Hypothalamus (tissue), 51 donors: ENCODE data around the gene TMOD2.

Experiments
- DNase-seq, 51 donors: peaks; one replicate each; lab custom pipeline; 2025; lab: John Stamatoyannopoulos, UW

TMOD2 gene

GRCh38 chr15:51846463-51847230 lies 95.2 kb downstream of the TMOD2 start:
- DNase-seq: no peak

DNA sequence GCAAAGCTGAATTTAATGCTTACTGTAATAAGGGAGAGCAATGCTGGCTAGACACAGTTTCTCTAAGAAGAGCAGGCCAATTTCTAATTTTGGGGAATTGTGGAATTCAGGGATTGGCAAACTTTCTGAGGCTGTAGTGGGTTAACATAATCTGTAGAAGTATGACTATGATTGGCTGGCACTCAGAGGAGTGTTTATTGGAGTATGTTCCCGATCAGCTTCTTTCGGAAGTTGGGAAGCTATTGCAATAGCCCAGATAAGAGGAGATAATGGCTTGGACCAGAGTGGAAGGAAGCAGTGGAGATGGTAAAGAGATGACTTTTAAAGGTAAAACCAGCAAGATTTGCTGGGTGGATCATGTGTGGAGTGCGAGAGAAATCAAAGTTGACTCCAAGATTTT lies 97.4 kb downstream of the TMOD2 start:
- DNase-seq: no peak

GRCh38 chr15:51849860-51850259 lies 98.5 kb downstream of the TMOD2 start:
- DNase-seq: no peak

- no peak for DNase-seq
Measured at GRCh38 chr15:51853998-51854397, 102.6 kb downstream of the TMOD2 start.

DNA sequence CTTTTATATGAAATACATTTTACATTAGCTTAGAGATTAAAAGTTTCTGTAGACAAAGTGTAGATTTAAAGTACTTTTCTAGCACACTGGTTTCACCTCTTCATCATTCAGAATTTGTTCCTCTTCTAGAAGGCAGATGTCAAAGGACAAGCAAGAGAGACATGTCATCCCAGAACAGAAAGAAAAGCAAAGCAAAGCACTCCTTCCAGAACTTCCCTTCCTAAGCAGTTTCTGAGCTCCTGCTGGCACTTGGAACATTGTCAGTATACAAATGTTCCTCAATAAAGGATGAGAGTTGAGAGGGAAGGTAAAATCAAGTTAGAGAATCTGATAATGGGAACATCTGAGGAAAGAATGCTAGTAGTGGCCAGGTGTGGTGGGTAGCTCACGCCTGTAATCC lies 104.2 kb downstream of the TMOD2 start:
- no peak for DNase-seq

- DNase-seq: no peak
Measured at GRCh38 chr15:51856714-51857380, 105.5 kb downstream of the TMOD2 start.

DNA sequence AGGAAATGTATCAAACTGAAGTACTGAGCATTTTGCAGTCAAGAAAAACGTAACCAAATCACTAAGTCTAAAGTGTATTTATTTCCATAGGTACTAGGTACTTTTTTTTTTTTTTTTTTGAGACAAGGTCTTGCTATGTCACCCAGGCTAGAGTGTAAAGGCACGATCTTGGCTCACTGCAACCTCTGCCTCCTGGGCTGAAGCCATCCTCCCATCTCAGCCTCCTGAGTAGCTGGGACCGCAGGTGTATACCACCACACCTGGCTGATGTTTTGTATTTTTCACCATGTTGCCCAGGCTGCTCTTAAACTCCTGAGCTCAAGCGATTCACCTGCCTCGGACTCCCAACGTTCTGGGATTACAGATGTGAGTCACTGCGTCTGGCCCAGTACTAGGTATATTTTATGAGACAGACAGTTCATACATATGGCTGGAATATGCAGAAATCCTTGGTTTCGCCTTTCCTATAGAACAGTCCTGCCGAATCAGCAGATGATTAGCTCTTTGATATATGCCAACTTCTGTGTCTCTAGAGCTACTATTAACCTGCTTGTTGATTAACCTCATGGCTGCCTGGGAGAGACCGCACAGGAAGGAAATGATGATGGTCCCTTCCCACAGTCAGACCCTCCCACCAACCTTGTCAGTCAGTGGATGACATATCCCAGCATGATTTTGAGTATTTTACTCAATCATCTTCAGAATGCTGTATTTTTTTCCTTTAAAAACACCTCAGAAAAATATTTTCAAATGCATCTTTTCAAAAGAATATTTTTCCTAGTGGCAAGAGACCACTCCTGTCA lies 110.4 kb downstream of the TMOD2 start:
- DNase-seq: no peak

DNA sequence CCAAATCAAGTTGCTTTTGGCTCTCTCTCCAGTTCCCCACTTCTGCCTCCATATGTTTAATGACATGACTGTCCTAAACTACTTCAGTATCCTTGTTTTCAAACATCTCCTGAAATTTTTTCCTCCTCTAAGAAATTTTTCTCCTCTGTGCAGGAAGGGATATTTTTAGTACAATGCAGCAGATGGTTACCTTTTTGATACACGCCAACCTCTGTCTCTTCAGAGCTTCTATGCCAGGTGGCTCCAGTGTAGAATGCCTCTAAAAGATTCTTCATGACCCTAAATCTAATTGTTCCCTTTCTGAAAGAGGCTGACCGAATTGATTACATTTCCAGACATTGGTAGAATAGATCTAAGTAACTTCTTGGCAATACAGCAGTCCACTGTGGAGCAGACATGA lies 111.7 kb downstream of the TMOD2 start:
- no peak for DNase-seq

DNA sequence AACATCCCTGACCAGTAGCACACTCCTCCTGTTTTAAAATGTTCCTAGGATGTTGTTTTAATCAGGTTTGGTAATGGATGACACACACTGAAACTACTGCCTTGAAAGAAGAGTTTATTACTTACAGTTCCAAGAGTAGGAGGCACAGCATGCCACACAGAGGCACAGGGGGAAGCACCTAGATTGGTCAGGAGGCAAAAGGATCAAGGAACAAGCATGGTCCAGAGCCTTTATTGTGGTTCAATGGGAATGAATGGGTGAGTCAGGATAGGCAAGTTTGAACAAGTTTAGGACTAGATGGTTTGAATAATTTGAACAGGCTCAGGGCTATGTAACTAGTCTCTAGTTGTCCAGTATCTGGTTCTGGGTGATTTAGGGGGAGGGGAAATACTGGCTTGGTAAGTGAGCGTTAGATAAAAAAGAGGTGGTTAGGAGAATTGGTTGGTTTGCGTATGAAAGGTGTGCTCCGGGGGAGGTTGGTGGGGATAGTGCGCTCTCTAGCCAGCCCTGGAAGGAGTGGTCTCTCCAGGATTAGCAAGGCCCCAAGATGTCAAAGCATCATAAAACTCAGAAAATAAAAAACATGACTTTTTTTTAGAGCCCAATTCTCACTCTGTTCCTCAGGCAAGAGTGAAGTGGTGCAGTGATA lies 113.1 kb downstream of the TMOD2 start:
- DNase-seq: no peak

GRCh38 chr15:51865317-51865716 lies 113.9 kb downstream of the TMOD2 start:
- DNase-seq: no peak
